Measurements from ENCODE around the gene COL4A6.

The COL4A6 gene

DNA sequence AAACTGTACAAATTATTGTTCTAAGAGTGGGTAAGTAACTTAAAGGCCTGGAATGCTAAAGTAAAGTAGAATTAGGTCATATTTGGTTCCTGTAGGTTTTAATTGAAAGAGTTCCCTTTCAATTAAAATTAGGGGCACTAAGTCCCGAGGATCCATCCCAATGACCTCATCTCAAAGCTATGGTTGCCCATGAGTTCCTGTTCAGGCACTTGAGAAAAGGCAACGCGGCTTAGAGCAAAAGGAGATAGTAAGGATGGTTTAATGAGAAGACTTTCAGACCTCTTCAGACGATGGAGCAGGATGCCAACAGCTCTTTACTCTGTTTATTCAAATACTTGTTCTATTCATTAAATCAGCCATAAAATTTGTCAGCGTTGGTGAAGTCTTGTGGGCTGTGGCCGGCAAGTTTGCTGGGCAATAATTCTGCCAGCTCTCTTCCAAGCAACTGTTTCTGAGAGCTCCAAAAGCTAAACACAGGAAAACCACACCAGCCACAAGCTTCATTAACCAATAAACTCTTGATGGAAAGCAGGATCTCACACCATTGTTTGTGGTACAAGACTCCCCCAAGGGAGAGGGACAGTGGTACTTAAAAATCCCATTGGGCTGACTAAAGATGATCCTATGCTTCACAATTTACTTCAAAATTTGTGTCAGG, 167.4 kb downstream of the COL4A6 start:
- DNase-seq (ENCODE audit: low spot score) = no peak

DNA sequence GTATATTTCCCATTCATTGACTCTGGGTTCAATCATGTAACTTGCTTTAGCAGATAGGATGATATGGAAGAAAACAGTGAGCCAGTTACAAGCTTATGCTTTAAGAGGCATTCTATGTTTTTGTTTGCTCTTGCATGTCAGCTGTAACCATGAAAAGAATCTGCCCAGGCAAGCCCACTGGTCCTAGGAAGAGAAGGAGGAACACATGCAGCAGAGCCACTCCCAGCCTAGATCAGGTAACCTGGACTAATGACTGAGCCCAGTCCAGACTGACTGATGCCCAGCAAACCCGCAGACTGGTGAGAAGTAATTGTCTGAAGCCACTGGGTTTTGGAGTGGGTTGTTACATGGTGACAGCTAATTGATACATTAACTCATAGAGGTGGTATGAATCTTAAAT, 167.9 kb downstream of the COL4A6 start:
- DNase-seq (ENCODE audit: low spot score) = no peak

DNA sequence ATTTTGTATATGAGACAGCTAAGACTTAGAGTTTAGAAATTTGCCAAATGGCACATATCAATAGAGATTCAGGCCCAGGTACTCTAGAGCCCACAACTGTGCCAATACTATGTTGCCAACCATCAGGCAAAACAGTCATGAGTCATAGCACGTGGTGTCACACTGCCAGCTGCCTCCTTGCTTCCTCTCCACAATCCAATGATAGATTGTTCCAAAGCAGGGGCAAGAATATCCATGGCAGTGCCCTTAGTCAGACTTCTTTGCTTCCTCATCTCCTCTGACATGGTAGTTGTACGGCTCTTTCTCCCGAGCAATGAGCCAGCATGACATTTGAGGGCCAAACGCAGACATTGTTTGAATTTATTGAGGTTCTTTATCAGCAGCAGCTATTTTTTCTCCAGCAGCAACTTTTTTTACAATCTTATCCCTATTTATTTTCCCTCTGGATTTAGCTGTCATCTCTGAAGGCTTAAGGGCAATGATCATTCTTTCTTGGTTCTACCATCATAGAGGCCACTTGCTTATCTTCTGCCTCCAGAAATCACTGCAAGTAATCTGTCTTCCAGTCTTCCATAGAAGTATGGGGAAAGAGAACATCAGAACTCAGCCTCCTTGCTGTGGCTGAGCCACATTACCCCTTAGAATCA, 169.7 kb downstream of the COL4A6 start:
- DNase-seq (ENCODE audit: low spot score) = no peak

DNA sequence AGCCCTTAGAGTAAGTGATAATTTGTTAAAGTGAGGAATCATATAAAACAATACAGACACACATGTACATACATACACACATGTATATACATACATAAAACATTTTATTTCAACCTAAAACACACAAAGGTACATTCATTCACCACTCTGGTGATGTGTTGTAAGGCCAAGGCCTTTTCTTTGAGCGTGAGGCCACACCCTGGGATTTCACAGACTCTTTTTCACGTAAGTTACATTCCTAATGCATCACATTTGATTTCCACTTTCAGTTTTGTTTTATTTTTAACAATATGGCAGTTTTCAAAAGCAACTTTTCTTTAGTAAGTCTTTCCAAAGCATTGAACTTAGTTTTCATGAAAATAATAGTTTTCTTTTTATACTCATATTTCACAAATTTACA, 170.7 kb downstream of the COL4A6 start:
- DNase-seq (ENCODE audit: low spot score) = no peak

DNA sequence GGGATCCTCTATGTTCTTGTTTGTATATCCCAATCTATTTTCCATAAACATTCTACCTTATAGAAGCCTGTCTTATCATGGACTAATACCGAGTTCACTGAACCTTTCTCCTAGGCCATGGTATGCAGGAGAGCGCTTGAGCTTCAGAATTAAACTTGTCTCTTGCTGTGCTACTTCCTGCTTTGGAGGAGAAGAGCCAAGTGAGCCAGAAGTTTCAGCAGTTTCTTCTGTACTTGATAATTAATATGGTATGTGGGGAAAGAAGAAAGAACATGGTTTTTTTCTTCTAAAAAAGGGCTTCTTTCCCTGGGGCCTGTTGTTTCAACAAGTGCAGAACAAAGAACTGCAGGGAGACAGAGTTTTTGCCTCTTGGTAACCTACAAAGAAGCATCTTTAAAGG, 173.8 kb downstream of the COL4A6 start:
- no peak for DNase-seq (ENCODE audit: low spot score)

DNA sequence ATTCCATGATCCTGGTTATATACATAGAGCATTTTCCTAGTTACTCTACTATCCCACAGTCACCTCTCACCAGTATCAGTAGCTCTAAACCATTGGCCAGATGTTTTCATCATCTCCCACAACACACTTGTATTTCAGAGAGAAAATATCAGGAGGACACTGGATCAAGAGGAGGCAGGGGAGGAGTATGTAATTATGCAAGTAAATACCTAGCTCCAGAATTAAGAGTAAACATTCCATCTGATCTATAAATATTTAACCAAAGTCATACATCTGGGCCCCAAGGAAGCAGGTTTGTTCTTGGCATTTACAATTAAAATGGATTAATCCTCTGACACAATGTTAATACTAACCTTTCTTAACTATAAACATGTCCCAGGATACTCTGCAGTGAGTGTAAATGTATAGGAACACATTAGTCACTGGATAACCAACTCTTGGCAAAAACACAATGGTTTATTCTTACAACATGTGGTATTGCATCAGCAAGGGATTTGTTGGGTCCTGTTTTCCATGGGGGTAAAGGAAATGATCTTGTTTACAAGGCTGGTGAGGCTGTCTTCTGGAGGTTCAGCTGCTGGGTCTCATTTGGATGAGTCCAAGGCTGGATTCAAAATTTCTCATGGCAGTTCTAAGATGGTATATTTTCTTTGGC, 176.5 kb downstream of the COL4A6 start:
- no peak for DNase-seq (ENCODE audit: low spot score)

DNA sequence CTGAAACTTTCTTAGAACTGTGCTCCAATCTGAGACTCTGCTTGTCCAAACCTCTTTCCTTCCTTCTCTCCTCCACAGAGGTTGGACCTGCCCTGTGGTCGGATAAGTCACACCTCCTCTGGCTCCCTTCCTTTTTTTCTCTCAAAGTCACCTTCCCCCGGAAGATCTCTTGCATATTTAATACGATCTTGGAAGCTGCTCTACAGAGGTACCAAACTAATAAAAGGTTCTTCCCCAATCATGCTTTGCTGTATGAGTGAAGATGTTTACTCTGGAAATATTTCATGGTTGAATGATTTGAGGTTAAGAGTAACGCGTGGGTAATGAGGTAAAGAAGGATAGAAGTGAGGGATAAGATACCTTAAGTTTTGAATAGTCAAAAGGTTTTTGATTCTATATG, 180.7 kb downstream of the COL4A6 start:
- no peak for DNase-seq (ENCODE audit: low spot score)

DNA sequence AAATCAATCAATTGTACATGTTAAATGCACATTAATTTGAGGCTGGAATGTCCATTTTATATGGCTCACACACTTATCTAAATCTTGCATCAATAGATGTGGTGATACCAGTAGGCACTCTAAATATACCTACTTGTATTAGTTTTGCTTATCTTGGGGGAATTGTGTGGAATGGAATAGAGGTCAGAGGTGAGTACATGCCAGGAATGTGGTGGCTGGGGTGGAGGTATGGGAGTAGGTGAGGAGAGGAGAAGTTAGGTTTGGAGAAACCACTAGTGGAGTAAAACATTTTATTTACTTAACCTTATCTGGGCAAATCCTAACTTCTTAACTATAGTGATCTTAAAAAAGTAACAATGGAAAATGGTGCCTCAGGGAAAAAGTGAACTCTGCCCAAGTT, 183.6 kb downstream of the COL4A6 start:
- DNase-seq (ENCODE audit: low spot score) = no peak

DNA sequence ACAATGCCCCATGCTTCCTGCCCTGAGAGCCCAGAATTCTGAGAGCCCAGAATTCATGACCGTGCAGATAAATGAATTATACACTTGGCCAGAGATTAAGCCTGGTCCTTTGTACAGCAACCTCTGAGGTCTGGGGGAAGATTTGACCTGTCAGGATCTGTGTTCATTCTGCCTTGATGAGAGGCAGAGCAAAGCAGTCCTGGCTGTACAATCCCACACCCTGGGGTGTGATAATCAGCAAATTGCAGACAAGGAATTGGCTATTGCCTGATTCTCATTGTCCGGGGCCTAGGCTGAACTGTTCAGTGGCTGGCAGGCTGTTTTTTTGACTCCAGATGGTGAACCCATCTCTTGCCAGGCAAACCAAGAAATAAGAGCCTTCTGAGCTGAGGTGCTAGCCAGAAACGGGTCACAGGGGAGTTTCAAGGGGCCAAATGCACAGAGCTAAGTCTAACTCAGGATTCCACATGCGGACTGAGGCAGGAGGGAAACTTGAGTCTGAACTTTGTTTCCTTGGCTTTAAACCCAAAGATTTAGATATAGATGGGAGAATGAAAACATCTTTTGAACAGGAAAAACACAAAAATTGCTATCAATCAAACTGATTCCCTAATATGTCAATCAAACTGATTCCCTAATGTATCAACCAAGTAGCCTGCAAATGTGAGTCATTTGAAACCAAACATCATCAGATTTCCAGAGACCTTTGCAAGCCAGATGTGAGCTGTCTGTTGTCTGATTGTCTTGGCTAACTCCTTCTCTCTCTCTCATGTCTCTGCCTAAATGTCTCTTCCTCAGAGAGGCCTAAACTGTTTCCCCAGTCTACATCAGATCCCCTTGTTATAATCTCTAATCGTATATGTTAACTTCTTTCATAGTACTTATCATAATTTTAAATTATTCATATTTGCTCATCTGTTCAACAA, 187.3 kb downstream of the COL4A6 start:
- DNase-seq (ENCODE audit: low spot score) = no peak

DNA sequence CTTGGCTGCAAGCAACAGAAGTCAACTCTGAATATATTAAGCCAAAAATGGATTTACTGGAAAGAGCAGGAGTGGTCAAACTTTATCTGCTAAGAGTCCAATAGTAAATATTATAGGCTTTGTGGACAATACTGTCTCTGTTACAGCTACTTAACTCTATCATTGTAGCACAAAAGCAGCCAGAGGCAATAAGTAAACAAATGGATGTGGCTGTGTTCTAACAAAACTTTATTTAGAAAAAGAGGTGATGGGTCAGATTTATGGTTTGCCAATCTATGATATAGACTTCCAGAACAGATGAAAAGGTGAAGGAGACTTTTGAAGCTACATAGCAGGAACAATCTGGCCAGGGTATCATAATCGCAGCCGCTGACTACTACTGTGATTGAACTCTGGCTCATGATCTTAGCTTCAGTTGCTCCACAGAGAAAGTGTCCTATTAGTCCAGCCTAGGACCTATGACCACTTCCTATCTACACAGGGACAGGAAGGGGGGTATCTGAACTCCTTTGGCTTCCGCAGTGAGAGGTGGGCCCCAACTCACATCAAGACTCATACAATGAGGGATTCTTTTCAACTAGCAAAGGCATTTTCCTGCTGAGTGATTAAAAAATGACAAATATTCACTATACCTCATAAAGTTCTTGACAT, 191.8 kb downstream of the COL4A6 start:
- DNase-seq (ENCODE audit: low spot score) = no peak

DNA sequence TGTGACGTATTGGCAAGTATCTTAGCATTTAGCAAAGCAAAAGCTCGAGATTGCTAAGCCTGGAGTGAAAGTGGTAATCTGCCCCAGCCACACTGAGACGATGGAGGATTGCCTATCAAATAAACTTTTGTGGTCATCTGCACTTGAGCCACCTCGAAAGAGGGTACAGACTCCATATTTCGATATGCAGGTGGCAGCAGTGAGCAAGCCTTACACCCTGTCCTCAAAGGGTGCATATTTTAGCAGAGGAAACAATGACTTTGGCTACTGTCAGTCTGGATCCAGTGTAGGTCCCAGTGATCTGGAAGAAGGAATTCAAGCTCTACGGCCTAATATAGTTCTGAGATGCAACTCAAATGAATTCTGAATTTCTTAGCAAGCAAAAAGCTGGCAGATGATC, 192.8 kb downstream of the COL4A6 start:
- DNase-seq (ENCODE audit: low spot score) = no peak

DNA sequence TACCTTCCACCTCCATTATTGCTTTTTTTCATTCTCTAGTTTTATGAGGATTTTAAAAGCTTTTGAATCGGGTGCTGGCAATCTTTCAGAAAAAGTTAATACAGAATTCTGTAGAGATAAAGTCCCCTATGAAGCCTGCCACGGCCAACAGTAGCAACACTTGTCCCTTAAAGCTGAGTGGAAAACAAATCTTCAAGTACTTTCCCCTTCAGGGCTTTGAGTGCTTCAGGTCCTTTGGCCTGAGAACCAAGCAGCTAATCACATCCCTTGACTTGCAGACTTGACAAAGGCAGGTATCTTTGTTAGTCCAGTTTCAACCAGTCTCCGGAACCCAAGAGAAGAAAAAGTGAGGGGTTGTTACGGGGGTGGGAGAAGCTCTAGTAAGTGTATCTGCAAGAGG, 202.2 kb downstream of the COL4A6 start:
- no peak for DNase-seq (ENCODE audit: low spot score)

DNA sequence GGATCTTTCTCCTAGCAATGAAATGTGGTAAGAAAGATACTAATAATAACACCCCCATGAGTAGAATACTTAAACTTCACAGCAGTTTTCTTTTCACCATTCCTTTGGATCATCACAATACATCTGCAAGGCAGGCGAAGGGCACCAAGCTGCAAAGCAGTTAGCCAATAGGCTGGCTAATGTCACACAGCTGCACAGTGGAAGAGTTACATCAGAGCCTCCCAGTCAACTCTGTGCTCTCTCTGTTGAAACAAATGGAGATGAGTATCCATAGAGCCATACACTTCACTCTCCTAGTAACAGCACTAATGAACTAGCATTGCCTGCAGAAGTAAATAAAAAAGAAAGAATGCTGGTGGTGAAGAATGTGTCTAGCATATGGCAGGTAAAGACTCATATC, 207.6 kb downstream of the COL4A6 start:
- no peak for DNase-seq (ENCODE audit: low spot score)

DNA sequence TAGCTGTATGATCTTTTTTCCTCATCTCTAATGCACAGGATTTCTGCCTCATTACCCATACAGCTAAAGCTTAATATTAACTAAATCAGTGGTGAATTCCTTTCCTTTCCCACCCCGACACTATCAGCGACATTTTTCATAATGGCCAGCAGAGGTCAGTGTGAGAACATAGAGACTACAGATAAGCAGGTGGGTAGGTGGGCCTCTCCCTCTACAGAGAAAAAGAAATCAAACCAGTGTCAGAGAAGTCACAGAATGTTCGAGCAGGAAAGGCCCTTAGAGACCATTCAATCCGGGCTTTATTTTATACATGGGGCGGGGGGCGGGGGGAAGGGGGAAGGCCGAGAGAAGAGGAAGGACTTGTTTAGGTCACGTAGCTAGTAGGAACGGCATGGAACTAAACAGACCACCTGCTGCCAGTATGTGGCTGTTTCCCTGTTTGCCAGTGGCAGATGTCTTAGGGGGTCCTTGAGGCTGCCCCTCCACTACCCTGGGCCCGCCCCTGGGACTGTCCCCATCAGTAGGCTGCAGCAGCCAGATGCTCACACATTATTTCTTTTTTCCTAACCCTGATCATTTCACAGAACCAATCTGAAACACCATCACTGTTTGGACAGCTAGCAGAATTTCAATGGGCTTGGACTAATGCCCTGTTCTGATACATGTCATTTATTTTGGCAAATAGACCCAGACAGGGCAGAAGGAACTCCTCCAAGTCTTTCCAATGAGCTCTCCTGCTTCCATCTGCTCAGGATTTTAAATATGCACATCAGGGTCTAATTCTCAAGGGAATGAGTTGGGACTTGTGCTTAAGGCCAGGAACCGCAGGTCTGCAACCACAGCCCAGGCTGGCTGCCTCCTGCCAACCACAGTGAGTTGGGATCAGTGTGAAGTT, 213.2 kb downstream of the COL4A6 start:
- DNase-seq (ENCODE audit: low spot score) = peak; percentile 3

DNA sequence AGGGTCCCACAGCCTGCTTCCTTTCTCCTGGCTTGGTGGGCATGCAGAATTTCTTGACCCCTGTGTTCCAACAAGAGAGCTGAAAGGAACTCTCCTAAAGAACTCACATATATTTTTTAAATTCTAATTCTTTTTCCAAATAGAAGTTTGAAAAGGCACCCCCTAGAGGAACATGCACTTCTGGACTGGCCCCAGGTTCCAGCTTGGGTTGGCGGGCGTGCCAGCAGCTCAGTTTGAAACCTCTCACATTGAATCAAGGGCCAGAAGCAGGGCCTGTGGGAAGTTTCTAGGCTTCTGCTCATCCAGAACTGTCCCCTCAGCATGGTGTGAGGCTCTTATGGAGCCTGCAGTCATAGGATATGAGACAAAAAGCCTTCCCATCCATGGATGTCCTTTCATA, 214.0 kb downstream of the COL4A6 start:
- DNase-seq (ENCODE audit: low spot score) = no peak

DNA sequence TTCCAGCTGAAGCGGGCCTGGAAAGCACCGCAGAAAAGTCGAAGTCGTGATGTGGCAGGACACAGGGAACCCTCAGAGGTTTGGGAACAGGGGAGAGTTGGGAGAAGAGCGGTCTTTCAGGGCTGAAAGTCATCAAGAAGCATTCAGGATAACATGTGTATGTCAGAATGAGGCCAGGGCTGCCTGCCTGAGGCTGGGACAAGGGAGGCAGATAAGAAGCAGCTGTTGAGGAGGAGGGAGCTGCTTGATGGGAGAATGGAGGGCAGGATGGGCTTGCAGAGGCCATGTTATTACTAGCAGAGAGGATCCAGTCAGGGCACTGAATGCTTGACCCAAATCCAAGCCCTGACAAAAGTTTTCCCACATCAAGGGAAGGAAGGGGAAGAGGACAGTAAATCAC, 214.6 kb downstream of the COL4A6 start:
- DNase-seq (ENCODE audit: low spot score) = no peak

DNA sequence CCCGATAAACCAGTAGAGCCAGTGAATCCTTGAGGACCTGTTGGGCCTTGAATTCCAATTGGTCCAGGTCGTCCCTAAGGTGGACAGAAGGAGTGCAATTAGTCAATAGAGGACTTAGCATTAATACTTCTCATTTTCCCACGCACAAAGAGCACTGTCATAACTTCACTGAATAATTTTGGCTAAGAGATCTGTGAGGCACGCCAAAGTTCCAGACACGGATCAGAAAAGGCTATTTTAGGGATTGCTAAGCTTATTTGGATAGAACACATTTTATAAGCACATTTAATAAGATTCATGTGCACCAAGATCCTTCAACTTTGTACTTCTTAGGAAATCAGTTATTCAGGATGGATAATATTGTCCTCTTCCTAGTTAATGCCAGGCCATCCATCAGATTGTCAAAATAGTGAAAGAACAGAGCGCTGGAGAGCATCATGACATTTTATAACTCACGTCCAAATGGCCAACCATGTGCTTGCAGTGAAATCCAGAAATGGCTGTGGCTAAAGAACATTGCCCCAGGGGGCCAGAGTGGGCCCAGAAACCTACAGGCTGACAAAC, 216.8 kb downstream of the COL4A6 start:
- no peak for DNase-seq (ENCODE audit: low spot score)

DNA sequence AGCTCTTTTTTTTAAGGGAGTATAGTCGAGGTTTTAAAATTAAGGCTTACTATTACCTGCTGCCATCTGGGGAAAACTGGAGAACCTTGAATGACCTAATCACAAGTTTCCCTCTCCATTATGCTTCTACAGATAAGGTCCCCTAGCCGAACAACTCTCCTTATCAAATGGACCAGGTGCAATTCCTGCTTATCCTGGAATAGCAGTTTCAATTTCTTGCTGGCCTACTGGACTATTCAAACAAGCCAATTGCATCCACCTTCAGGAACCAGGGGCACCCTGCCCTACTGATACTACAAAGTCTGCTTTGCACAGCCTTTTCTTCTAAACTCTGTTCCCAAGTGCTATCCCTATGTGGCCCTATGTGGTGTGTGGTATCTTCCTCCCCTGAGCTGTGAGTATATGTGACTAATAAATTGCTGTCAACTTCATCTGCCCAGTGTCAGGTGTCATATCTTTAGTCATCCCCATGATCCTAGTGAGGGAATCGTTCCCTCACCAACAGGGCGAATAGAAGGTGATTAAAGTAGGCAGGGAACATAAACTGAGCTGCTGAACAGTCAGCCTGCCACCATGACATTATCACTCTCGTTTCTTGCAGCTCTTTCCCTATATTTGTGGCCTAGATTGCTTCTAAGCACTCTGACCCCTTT, 218.1 kb downstream of the COL4A6 start:
- no peak for DNase-seq (ENCODE audit: low spot score)

DNA sequence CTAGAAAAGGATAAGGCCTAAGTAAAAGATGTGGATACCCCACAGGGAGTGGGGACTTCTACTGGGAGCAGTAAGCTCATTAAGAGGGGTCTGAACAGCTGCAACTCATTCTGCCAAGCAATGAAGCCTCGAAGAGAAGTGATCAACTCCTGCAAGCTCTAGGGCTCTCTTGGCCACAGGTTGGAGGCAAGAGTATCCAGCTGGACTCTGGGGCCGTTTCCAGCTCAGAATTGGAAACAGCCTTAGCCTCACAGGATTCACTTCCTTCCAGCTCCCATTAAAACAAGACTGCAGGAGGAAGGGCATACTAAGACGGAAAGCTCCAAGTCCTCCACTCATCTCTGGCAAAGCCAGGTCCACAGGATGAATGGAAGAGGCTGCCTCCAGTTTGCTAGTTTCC, 220.3 kb downstream of the COL4A6 start:
- DNase-seq (ENCODE audit: low spot score) = no peak

DNA sequence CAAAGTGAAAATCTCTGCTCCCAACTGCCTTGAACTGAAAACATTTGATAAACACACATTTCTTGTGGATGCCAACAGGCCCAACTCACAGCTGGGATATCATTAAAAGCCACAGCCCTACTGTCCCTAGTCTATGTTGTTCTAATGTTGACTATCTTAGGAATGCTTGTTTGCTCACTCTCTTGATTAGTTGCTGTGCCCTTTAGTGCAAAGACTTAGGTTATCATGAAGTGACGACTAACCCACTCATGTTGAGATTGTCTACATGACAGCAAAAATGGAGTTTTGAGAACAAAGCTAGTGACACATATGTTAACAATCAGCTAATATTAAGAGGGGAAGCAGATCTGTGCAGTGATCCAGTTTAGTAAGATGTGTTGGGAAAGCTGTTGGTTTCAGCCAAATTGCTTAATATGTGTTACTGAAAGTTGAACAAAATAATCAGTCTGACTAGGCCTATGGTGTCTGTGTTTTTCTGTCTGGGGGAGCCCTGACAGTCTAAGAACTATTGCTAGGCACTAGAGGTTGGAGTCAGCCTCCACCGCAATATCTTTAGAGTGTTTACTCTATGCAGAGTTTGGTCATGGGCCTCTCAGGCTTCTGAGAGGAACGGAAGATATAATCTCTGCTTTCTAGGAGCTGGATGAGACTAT, 221.2 kb downstream of the COL4A6 start:
- DNase-seq (ENCODE audit: low spot score) = no peak

Data from CD4-positive, alpha-beta T cell treated with Interleukin-6 at 100 ng/mL for 8 hours (primary cell).